Stimulated activated CD4-positive, alpha-beta T cell treated with anti-CD3 and anti-CD28 coated beads, Interleukin-1b, Interleukin-23, amount 100 ng/mL, for 1 hour (primary cell): ENCODE results near the gene MRPS22.
"Not testable (repeated sequence)": the region's sequence is repeated elsewhere in the genome, so short reads cannot be mapped to it uniquely, and the experiment has no call there.

ENCODE experiments used
- DNase-seq, 2 donors: peaks; one replicate each; pipeline ENCODE4 v3.0.0-alpha.2; 2020; ENCODE audit warnings: low read depth in 2 of 2

Gene MRPS22

GRCh38 chr3:139396707-139397106 lies 52.9 kb downstream of the MRPS22 start:
- DNase-seq: no peak

- DNase-seq: not testable (repeated sequence)
Observed at GRCh38 chr3:139401155-139401554, 57.3 kb downstream of the MRPS22 start.
